Smooth muscle cell (in vitro differentiated cells): ENCODE data around the gene OR7C1. TPM values are rescaled to one million over a fixed set of nuclear protein-coding genes. Genes with fewer than 3 reads are reported as not detected.
A peak's percentile ranks its signal among the peaks of the same experiment; 100 is the strongest.

Source experiments
- DNase-seq: peaks from one replicate; lab custom pipeline; 2025; ENCODE audit not compliant: unreplicated experiment; lab: John Stamatoyannopoulos, UW
- H2AFZ ChIP-seq: fragments of 200-600 bp; sonication (generic); 2 replicates; pipeline ENCODE4 v1.6.0; 2016; ENCODE audit warnings: antibody characterized with exemption, low read depth, mild to moderate bottlenecking
- H3F3A ChIP-seq: fragments of 200-600 bp; sonication (generic); 2 replicates; pipeline ENCODE4 v1.6.0; 2017; ENCODE audit warnings: antibody characterized with exemption, low read depth
- H3K27ac ChIP-seq: fragments of 200-600 bp; sonication (generic); 2 replicates; pipeline ENCODE4 v1.5.1; 2016; ENCODE audit warnings: low read depth, mild to moderate bottlenecking
- H3K27me3 ChIP-seq: fragments of 200-600 bp; sonication (generic); 2 replicates; pipeline ENCODE4 v1.6.1; 2016; ENCODE audit warnings: low read depth, mild to moderate bottlenecking
- H3K36me3 ChIP-seq: fragments of 200-600 bp; sonication (generic); 2 replicates; pipeline ENCODE4 v1.5.1; 2016; ENCODE audit warnings: low read depth
- H3K4me1 ChIP-seq: fragments of 200-600 bp; sonication (generic); 2 replicates; pipeline ENCODE4 v1.5.1; 2016; ENCODE audit warnings: low read depth
- H3K4me2 ChIP-seq: fragments of 200-600 bp; sonication (generic); 2 replicates; pipeline ENCODE4 v1.6.0; 2016; ENCODE audit warnings: mild to moderate bottlenecking
- H3K4me3 ChIP-seq: fragments of 200-600 bp; sonication (generic); 2 replicates; pipeline ENCODE4 v1.5.1; 2016; ENCODE audit warnings: mild to moderate bottlenecking
- H3K79me2 ChIP-seq: fragments of 200-600 bp; sonication (generic); 2 replicates; pipeline ENCODE4 v1.6.0; 2016; ENCODE audit warnings: low read depth, mild to moderate bottlenecking
- H3K9ac ChIP-seq: fragments of 200-600 bp; sonication (generic); 2 replicates; pipeline ENCODE4 v1.6.0; 2016; ENCODE audit warnings: low read depth
- H3K9me3 ChIP-seq: fragments of 200-600 bp; sonication (generic); replicated peaks from 2 replicates; pipeline ENCODE4 v1.5.1; 2016; ENCODE audit warnings: low read depth
- H4K20me1 ChIP-seq: fragments of 200-600 bp; sonication (generic); 2 replicates; pipeline ENCODE4 v1.6.0; 2016; ENCODE audit warnings: low read depth
- CTCF ChIP-seq: fragments of 200-600 bp; sonication (generic); IDR thresholded peaks from 2 replicates; pipeline ENCODE4 v1.5.1; 2017; ENCODE audit warnings: borderline replicate concordance, mild to moderate bottlenecking, antibody characterized with exemption; ENCODE audit not compliant: insufficient read depth, poor library complexity, severe bottlenecking
- WGBS: methylation state at CpG from one replicate; pipeline ENCODE4 v1.1.7; 2016; ENCODE audit warnings: low lambda C conversion rate; 5-methylcytosine and 5-hydroxymethylcytosine counted together
- polyA plus RNA-seq: library from polyadenylated mRNA; unstranded; fragments of >200 nt; fragmentation: Nextera tagmentation; extraction: Ambion mirVana; gene quantifications from 2 replicates; pipeline ENCODE4 v1.2.1, GENCODE V29; 2016
- total RNA-seq: library from RNA; depleted of rRNA; stranded (reverse); fragments of >200 nt; gene quantifications from 2 replicates; pipeline ENCODE4 v1.2.3, GENCODE V29; 2014

OR7C1 gene
- total RNA-seq, result not detected in 2 replicates
- 0.11 TPM in 1 of 2 replicates, not detected in the other for polyA plus RNA-seq

- 69% methylated on average over 1 of the region's 1 CpG for WGBS
- no peak within 1 kb of the TSS for H3K4me2 ChIP-seq
Observed at GRCh38 chr19:14835011-14835410, at the start of gene OR7C1, which contains the start of gene OR7A5. Gene OR7C1, minus strand, starts transcription at chr19:14835185. Its CDS starts 35,049 bp downstream, at chr19:14800136. Gene OR7A5, minus strand, starts transcription at chr19:14835185. Its CDS starts 6,944 bp downstream, at chr19:14828241.

DNA sequence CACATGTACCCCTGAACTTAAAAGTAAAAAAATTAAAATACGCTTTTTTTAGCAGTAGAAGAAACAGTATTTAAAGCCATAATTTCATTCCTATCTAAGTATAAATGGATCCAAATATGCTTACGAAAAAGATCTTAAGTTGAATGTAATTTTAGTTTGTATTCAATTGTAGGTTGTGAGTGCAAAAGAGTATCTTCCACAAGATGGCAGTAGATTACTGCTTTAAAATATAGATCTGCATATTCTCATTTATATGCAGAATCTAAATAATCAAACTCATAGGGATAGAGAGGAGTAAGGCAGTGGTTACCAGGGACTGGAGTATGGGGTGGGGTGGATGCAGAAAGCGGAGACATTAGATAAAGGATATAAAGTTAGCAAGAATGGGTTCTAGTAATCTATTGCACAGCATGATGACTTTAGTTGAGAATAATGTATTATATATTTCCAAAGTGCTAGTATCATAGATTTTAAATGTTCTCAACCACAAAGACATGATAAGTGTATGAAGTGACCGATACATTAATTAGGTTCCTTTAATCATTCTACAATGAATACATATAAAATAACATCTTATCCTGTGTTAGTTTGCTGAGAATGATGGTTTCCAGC, 36.7 kb upstream of the OR7C1 start:
- no peaks in the 10 kb centered on the region for H3F3A ChIP-seq
- no peak overlapping the region for H3K27ac ChIP-seq
- H3K9me3 ChIP-seq, result no peaks in the 10 kb centered on the region
- TF ChIP-seq CTCF, result peak; percentile 29
- H2AFZ ChIP-seq, result no peak overlapping the region
- no peaks in the 10 kb centered on the region for H3K27me3 ChIP-seq
- 82% methylated on average over 4 of the region's 4 CpGs for WGBS
- H4K20me1 ChIP-seq, result no peaks in the 10 kb centered on the region
- no peak for DNase-seq
- H3K9ac ChIP-seq, result no peak overlapping the region
- no peaks in the 10 kb centered on the region for H3K79me2 ChIP-seq
- no peaks in the 10 kb centered on the region for H3K4me1 ChIP-seq
- H3K36me3 ChIP-seq, result no peaks in the 10 kb centered on the region
- H3K4me3 ChIP-seq, result no peak overlapping the region
- no peak overlapping the region for H3K4me2 ChIP-seq

More at GRCh38 chr19:14835011-14835410, at the start of gene OR7C1, which contains the start of gene OR7A5:
- no peak for TF ChIP-seq CTCF
- Histone ChIP-seq H4K20me1 (no peaks in the 10 kb centered on the region), H3K4me1 (no peaks in the 10 kb centered on the region), H3K27ac (no peak within 1 kb of the TSS), H3K36me3 (no peaks in the 10 kb centered on the region), H2AFZ (no peak within 1 kb of the TSS), H3K27me3 (no peaks in the 10 kb centered on the region), H3K79me2 (no peaks in the 10 kb centered on the region), H3F3A (no peaks in the 10 kb centered on the region), H3K9ac (no peak within 1 kb of the TSS), H3K4me3 (no peak within 1 kb of the TSS), H3K9me3 (peaks cover 3% of the 10 kb centered on the region)
- DNase-seq, result no peak

GRCh38 chr19:14868497-14868896, 33.5 kb upstream of the OR7C1 start:
- H3K79me2 ChIP-seq, result no peaks in the 10 kb centered on the region
- H3K27ac ChIP-seq, result no peak overlapping the region
- H2AFZ ChIP-seq, result no peak overlapping the region
- no peak overlapping the region for H3K4me2 ChIP-seq
- no peak overlapping the region for H3K4me3 ChIP-seq
- 60% methylated on average over 5 of the region's 5 CpGs for WGBS
- no peaks in the 10 kb centered on the region for H4K20me1 ChIP-seq
- no peak overlapping the region for H3K9ac ChIP-seq
- no peaks in the 10 kb centered on the region for H3K27me3 ChIP-seq
- TF ChIP-seq CTCF, result no peak
- H3F3A ChIP-seq, result no peaks in the 10 kb centered on the region
- no peaks in the 10 kb centered on the region for H3K36me3 ChIP-seq
- H3K9me3 ChIP-seq, result no peaks in the 10 kb centered on the region
- H3K4me1 ChIP-seq, result no peaks in the 10 kb centered on the region
- DNase-seq, result no peak

GRCh38 chr19:14848822-14849221, 13.8 kb upstream of the OR7C1 start, which contains the start of gene OR7A10:
Gene OR7A10, minus strand, starts transcription at chr19:14848922. Its CDS starts 7,045 bp downstream, at chr19:14841877.
- H3K27me3 ChIP-seq, result no peaks in the 10 kb centered on the region
- no peak within 1 kb of the TSS for H2AFZ ChIP-seq
- no peaks in the 10 kb centered on the region for H3K79me2 ChIP-seq
- no peaks in the 10 kb centered on the region for H3K36me3 ChIP-seq
- no peak within 1 kb of the TSS for H3K4me2 ChIP-seq
- no peak within 1 kb of the TSS for H3K4me3 ChIP-seq
- no peak for TF ChIP-seq CTCF
- DNase-seq, result no peak
- no peaks in the 10 kb centered on the region for H3F3A ChIP-seq
- no peaks in the 10 kb centered on the region for H3K4me1 ChIP-seq
- WGBS, result 80% methylated on average over 5 of the region's 5 CpGs
- H3K27ac ChIP-seq, result no peak within 1 kb of the TSS
- no peaks in the 10 kb centered on the region for H4K20me1 ChIP-seq
- H3K9me3 ChIP-seq, result peaks cover 6% of the 10 kb centered on the region
- no peak within 1 kb of the TSS for H3K9ac ChIP-seq
